Stimulated activated CD4-positive, alpha-beta T cell treated with anti-CD3 and anti-CD28 coated beads, Interleukin-12 subunit alpha, Interleukin-12 subunit beta, amount 100 ng/mL, for 48 hours (primary cell): Measurements from ENCODE around the gene NKTR.

Source experiments
- DNase-seq, 3 donors: peaks; one replicate each; pipeline ENCODE4 v3.0.0-alpha.2; 2020; ENCODE audit warnings: low read depth in 2 of 3, low spot score in 1 of 3

Gene NKTR

DNA sequence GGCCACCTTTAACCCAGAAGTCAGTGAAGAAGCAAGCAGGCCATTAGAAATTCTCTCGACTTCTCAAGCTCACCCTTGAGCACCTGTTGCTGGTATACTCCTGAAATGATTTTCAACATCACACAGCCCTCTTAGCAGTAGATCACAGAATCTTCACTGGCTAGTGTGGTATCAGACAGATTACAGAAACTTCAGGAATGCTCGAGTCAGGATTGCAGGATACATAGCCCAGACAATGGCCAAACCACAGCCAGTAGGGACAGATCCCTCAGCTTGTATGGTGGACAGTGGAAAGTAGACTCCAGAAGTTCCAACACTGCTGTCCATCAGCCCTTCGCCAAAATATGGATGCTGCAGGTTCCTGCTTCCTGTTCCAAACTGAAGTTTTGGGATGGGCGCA lies 80.3 kb downstream of the NKTR start:
- no peak for DNase-seq

DNA sequence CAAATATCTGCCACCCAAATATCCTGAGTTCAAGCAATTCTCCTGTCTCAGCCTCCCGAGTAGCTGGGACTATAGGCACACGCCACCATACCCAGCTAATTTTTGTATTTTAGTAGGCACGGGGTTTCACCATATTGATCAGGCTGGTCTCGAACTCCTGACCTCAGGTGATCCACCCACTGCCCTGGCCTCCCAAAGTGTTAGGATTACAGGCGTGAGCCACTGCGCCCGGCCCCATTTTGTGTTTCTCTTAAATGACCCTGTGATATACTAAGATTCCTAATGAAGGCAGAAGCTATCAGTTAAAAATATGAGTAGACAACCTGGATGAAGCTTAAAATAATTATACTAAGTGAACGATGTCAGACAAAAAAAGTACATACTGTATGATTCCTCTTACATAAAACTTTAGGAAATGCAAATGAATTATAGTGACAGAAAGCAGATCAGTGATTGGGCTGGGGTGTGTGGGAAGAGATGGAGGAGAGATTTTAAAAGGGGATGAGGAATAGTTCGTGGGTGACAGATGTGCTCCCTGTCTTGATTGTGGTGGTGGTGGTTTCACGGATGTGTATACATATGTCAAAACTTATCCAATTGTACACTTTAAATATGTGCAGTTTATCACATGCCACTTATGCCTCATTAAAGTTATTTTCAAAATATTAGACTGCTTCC lies 81.0 kb downstream of the NKTR start:
- DNase-seq, result no peak

DNA sequence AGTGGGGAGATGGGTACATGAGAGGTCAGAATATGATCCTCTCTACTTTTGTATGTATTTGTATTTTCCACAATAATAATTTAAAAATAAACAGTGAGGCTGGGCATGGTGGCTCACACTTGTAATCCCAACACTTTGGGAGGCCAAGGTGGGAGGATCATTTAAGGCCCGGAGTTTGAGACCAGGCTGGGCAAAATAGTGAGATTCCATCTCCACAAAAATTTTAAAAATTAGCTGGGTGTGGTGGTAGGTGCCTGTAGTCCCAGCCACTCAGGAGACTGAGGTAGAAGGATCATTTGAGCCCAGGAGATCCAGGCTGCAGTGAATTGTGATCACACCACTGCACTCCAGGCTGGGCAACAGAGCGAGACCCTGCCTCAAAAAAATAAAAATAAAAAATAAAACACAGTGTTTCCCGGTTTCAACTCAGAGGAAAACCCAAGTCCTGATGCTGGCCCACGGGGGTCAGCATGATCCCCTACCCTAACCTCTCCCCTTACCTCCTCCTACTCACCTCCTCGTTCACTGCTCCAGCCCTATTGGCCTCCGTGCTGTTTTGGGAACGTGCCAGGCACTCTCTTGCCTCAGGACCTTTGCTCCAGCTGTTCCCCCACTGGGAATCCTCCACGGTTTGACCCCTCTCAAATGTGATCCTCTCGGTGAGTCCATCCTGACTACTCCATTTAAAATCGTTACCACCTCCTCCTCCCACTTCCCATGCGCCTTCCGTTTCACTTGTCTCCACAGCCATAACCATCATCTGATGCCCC lies 82.0 kb downstream of the NKTR start:
- no peak for DNase-seq

DNA sequence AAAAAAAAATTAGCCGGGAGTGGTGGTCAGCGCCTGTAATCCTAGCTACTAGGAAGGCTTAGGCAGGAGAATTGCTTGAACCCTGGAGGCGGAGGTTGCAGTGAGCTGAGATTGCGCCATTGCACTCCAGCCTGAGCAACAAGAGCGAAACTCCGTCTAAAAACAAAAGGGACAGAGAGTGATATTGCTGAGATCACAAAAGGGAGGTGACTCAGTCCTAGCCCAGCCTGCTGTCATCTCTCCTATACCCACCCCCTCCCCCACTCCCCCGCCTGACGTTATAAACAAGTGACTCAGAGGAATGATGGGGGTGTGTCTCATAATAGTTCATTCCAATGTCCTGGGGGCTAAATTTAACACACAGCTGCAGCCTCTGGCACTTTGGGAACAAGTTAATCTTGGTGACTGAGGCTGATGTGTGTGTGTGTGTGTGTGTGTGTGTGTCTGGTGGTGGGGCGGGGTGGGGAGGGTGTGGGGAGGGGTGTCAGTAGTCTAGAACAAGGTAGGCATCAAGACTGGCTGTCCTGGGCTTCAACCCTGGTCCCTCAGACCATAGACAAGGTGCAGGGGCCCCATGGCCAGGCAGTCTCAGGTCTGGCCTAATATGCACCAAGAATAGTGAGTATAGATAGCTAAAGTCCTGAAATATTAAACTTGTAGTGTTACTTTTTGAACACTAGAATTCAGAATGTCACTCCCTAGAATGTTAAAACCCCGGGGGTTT lies 83.6 kb downstream of the NKTR start:
- DNase-seq, result peak; percentile 48 to 58 (median 56)

DNA sequence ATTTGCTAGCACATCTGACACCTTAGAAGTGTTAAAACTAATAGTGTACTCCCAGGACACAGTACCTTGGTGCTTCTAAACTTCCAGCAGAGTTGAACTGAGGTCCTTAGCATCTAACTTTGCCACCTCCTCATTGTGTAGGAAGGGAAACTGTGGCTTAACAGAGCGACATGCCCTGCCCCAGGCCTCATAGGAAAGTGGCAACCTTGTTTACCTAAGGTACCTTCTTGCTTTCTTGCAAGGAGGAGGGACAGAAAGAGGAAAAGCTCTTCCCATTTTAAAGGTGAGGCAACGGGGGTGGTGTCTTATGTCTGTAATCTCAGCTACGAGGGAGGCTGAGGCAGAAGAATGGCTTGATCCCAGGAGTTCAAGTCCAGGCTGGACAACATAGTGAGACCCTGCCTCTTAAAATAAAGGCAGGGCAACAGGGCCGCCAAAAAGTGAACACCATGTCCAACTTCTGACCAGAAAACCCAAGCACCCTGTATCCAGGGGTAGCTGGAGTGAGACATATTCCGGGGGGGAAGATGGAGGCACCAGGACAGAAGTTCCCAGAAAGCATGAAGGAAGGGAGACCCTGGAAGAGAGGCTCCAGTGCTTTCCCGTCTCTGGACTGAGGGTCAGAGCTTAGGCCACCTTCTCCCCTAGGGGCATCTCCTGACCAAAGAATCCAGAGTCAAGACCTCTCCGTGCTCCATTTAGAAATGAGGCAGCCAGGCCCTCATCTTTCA lies 84.3 kb downstream of the NKTR start:
- no peak for DNase-seq

DNA sequence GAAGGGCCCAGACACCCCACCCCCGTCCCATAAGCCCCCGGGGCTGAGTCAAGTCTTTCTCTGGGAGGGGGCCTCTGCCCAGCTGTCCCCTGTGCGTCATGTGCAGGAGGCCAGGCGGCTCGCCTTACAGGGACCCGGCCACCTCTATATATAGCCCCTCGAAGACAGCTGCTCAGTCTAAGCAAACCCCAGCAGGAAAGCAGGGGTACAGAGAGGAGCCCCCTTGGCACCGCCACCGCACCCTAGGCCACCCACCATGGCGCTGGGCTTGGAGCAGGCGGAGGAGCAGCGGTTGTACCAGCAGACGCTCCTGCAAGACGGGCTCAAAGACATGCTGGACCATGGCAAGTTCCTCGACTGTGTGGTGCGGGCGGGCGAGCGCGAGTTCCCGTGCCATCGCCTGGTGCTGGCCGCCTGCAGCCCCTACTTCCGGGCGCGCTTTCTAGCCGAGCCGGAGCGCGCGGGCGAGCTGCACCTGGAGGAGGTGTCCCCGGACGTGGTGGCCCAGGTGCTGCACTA lies 84.9 kb downstream of the NKTR start, which contains the start of gene KLHL40:
TSS of gene KLHL40 (plus strand) at position 175 of the 519 bp plus-strand sequence. CDS start at position 257, 82 bp downstream.
- DNase-seq, result no peak

DNA sequence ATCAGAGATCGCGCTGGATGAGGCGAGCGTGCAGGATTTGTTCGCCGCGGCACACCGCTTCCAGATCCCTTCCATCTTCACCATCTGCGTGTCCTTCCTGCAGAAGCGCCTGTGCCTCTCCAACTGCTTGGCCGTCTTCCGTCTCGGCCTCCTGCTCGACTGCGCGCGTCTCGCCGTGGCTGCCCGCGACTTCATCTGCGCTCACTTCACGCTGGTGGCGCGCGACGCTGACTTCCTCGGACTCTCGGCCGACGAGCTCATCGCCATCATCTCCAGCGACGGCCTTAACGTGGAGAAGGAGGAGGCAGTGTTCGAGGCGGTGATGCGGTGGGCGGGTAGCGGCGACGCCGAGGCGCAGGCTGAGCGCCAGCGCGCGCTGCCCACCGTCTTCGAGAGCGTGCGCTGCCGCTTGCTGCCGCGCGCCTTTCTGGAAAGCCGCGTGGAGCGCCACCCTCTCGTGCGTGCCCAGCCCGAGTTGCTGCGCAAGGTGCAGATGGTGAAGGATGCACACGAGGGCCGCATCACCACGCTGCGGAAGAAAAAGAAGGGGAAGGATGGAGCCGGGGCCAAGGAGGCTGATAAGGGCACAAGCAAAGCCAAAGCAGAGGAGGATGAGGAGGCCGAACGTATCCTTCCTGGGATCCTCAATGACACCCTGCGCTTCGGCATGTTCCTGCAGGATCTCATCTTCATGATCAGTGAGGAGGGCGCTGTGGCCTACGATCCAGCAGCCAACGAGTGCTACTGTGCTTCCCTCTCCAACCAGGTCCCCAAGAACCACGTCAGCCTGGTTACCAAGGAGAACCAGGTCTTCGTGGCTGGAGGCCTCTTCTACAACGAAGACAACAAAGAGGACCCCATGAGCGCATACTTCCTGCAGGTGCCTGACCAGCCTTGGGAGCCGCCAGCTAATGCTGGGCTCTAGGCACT lies 85.7 kb downstream of the NKTR start:
- DNase-seq, result no peak

DNA sequence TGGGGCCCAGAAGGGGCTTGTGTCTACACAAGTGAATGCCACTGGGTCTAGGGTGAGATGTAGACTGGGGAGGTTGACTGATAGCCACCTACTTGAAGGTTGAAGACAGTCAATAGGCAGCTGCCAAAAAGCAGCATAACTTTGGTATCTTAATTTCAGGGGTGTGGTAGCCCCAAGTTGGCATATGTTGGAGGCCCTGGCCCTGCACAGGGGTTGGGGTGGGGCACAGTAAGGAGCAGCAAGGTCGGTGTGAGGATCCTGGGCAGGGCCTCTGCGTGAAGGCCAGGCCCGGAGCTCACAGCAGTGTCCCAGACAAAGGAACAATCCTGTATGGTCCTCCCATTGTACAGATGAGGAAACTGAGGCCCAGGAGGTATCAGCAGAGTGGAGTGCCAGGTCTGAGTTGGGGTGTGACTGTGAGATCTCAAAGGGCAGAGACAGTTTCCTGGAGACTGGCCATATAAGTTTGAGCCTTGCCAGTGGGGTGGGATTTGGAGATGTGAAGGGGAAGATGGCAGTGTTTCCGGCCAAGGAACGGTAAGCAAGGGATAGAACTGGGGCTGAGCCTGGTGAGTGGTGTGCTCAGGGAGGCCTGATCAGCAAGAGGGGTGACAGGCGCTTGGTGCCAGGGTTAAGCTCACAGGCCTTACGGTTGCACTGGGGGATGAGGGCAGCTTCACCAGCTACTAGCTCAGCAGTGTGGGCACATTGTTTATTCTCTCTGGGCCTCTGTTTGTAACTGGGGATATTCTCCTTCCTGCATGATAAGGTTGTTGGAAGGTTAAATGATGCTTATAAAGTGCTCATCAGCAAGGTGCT lies 86.6 kb downstream of the NKTR start:
- no peak for DNase-seq

DNA sequence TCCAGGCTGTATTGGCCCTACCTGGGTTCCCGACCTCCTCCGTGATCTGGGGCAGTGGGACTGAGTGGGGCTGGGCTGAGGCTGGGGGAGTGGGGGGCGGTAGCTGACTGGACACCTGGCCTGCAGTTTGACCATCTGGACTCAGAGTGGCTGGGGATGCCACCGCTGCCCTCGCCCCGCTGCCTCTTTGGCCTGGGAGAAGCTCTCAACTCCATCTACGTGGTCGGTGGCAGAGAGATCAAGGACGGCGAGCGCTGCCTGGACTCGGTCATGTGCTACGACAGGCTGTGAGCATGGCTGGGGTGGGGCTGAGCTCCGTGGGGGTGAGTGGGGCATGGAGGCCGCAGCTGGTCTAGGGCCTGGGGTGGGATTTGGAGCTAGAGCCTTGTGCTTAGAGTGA lies 87.5 kb downstream of the NKTR start:
- no peak for DNase-seq

DNA sequence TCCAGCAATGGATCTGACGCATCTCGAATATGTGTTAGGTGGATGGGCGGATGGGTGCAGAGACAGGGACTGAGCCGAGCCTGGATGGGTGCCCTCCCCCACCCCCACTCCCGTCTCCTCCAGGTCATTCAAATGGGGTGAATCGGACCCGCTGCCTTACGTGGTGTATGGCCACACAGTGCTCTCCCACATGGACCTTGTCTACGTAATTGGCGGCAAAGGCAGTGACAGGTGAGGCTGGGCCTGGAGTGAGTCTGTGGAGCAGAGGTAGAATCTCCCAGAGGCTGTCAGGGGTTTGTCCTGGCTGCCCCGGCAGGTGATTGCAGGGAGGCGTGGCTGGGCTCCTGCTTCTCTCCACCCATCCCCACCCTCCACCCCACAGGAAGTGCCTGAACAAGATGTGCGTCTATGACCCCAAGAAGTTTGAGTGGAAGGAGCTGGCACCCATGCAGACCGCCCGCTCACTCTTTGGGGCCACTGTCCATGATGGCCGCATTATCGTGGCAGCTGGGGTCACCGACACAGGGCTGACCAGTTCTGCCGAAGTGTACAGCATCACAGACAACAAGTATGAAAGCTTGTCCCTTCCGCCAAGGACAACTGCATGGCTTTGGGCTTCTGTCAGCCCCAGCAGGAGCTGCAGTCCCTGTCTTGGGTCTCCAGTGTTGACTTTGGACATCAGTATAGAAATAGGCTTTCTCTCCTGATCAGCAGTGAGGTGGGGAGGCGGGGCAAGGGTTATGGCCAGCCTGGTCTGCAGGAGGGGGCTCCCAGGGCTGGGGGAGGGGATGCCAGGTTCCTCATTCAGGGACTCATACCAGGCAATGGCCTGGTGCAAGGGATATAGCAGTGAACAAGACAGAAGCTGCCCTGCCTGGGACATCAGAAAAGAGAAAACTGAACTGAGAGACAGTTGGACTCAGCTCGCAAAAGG lies 88.3 kb downstream of the NKTR start:
- no peak for DNase-seq

DNA sequence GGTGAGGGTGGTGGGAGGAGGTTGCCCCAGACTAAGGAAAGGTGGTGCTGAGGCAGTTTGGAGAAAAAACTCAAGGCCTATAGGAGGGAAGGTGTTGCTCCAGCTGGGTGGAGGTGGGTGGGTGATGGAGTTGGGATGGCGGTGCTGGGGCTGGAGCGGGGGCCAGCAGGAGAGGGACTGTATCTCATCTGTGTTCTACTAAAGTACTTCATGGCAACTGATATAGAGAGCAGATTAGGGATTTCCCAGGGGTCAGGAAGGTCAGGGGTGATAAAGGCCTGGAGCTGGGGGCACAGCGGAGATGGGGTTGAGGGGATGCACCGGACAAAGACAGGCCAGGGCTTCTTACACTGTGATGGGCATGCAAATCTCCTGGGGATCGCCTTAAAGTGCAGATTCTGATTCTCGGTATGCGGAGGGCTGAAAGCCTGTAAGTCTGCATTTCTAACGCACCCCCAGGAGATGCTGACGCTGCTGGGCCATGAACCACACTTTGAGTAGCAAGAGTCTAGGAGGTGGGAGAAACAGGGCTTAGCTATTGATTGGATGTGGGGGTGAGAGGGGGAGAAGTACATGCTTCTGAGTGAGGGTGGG lies 89.0 kb downstream of the NKTR start:
- no peak for DNase-seq

DNA sequence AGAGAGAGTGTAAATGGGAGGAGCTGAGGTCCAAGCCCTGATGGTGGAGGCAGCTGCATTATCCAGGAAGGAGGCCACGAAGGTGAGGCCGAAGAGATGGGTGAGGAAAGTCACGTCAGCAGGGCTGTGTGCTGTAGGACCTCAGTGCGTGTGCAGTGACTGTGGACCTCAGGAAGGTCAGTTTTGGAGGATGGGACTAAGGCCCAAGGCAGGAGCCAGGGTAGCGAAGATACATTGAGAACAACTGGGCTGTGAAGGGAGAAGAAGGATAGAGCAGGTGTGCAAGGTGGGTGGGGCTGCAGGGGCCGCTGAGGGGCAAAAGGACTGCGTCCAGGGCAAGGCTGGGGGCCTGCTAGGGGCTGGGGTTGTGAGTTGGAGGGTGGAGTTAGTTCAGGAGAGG lies 89.7 kb downstream of the NKTR start:
- no peak for DNase-seq

DNA sequence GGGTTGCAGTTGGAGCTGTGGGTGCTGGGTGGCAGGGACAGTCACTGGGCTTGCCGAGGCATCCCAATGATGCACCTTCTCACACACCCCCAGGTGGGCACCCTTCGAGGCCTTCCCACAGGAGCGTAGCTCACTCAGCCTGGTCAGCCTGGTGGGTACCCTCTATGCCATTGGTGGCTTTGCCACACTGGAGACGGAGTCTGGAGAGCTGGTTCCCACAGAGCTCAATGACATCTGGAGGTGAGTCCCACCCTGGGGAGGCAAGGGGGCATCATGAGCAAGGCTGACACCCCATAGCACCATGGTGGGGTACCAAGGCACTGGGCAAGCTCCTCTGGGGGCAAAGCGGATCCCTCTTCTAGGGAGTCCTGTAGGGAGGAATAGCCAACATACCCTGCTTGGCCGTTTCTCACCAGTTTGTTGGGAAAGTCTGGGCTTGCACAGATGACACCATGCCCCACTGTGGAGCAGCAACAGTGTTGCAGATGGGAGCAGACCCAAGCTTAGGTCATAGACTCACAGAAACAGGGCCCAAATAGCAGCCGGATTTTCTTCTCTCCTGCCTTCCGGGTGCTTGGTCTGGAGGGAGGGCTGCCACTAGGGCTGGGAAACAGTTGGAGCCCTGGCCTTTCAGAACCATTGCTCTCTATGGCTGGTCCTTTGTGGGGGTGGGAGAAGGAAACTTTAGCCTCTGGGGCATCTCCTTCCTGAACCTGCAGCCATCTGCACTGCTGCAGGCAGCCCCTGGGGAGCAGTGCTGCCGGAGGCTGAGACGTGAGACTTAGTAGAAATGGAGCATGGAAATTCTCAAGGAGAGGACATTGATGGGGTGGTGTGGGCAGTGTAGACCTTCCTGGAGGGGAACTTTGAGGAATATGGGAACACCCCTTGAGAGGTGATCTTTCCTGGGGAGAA lies 90.5 kb downstream of the NKTR start:
- DNase-seq, result no peak

DNA sequence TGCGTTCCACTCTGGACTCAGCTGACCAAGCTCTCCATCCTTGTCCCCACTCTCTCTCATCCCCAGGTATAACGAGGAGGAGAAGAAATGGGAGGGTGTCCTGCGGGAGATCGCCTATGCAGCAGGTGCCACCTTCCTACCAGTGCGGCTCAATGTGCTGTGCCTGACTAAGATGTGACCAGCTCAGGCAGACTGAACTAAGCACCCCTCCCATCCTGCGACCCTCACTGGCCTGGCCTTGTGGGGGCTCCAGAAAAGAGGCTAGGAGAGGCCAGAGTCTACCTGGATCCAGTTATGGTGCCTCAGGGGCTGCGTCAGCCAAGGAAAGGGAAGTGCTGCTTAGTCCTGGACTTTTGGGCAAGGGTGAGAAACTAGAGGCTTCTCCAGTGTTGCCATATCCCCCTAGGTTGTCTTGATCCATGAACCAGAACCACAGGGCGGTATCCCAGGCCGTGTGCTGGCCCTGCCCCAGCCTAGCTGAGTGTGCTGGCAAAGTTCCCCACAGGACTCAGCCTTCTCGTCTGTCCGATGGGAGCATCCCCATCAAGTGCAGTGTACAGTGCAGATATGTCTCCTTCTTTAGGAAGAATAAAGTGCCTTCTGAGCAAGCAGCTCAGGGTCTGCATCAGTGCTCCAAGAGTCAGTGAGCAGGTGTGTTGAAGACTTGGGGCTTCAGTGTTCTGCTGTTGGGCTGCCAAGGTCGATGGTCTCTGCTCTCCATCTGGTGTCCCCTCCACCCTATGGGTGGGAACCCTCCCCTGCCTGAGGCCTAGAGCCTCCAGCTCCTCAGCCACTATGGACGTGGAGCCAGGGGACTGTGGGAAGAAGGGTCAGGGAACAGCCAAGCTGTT lies 91.6 kb downstream of the NKTR start:
- no peak for DNase-seq

DNA sequence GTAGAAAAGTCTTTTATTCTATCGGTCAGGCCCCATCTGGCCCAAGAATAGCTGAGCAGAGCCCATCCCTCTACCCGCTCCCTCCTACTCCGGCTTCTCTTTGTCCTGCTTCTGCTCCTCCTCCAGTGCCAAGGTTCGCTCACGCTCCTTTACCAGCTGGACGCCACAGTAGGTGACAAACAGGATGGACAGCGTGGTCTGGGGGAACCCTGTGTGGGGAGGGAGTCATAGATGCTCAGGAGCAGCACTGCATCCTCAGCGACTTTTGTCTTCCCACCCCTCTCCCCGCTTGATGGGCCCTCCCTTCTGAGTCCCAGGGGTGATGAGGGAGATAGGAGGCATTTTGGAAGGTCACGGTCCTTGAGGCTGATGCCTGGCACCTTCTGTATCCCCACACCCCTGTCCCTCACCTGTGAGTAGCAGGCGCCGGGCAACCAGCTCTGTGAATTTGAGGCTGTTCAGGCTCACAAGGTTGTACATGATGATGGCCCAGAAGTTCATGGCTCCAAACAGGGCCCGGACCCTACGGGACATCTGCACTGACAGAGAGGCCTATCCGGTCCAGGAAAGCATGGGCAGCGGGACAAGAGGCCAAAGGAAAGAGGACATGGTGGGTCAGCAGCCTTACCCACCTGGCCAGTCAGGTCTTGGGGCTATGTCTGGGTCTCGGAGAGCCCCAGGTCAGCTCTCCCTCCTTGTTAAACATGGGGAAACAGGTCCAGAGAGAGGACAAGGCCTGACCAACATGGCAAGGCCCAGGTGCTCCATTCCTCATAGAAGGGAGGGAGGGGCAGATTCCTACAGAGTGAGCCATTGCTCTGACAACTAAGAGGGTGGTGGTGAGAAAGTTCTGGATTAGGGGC lies 92.4 kb downstream of the NKTR start:
- no peak for DNase-seq
